Brain pericyte (primary cell): ENCODE results near the gene NID2.

Experiments
- DNase-seq: peaks from one replicate; pipeline ENCODE4 v3.0.0-alpha.2; 2012; ENCODE audit warnings: low read depth, low spot score

Gene NID2

GRCh38 chr14:52079239-52079959 is 10.5 kb upstream of the NID2 start:
- DNase-seq: no peak

GRCh38 chr14:52078721-52079120 is 9.9 kb upstream of the NID2 start:
- DNase-seq: no peak

GRCh38 chr14:52078095-52078531 is 9.3 kb upstream of the NID2 start:
- DNase-seq: no peak

GRCh38 chr14:52077256-52077979 is 8.6 kb upstream of the NID2 start:
- no peak for DNase-seq

- no peak for DNase-seq
Observed at GRCh38 chr14:52076334-52076733, 7.5 kb upstream of the NID2 start.

- DNase-seq: no peak
Observed at GRCh38 chr14:52075371-52075770, 6.5 kb upstream of the NID2 start.

GRCh38 chr14:52073251-52073650 is 4.4 kb upstream of the NID2 start:
- DNase-seq: no peak

GRCh38 chr14:52072266-52072780 is 3.5 kb upstream of the NID2 start:
- DNase-seq: no peak

GRCh38 chr14:52071675-52072074 is 2.8 kb upstream of the NID2 start:
- no peak for DNase-seq

GRCh38 chr14:52070051-52070431 is 1.2 kb upstream of the NID2 start:
- DNase-seq: no peak

GRCh38 chr14:52069307-52070050 is 620 bp upstream of the NID2 start:
- peak; percentile 87 for DNase-seq

GRCh38 chr14:52067873-52068614 is 815 bp downstream of the NID2 start:
- no peak for DNase-seq

GRCh38 chr14:52064174-52064573 is 4.7 kb downstream of the NID2 start:
- DNase-seq: no peak

GRCh38 chr14:52063052-52063462 is 5.8 kb downstream of the NID2 start:
- DNase-seq: no peak

GRCh38 chr14:52061890-52062289 is 7.0 kb downstream of the NID2 start:
- no peak for DNase-seq

GRCh38 chr14:52061390-52061789 is 7.5 kb downstream of the NID2 start:
- DNase-seq: no peak

- DNase-seq: no peak
Observed at GRCh38 chr14:52060080-52060479, 8.8 kb downstream of the NID2 start.

GRCh38 chr14:52059649-52060048 is 9.2 kb downstream of the NID2 start:
- DNase-seq: no peak

GRCh38 chr14:52058341-52058740 is 10.5 kb downstream of the NID2 start:
- no peak for DNase-seq

- DNase-seq: no peak
Observed at GRCh38 chr14:52055167-52055566, 13.7 kb downstream of the NID2 start.

GRCh38 chr14:52054678-52055077 is 14.2 kb downstream of the NID2 start:
- DNase-seq: no peak

GRCh38 chr14:52053044-52053443 is 15.8 kb downstream of the NID2 start:
- DNase-seq: no peak
